ENCODE data around the gene B4GALT3.

DNA sequence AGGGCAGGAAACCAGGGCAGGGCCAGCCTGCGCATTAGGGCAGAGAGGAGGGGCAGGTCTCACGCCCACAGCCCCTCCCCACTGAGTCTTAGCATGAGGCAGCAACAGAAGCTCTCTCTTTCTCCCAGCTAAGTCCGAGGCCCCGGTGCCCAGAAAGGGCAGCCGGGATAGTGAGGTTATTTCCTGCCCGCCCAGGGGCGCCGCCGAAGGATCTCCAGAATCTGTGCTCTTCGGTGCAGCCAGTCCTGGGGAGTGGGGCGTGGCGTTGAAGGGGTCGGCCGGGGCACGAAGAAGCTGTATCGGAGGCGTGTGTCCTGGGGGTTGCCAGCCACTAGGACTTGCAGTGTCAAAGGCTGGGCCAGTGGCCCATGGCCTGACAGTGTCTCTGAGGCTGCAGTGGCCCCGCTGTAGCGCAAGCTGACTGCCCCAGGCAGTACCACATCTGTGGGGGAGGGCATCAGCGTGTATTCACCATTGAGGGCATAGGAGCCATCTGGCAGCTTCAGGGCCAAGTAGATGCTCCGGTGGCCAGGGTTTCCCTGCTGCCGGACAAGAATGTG is 13.7 kb upstream of the B4GALT3 start:
- TF ChIP-seq, protein P1, sequence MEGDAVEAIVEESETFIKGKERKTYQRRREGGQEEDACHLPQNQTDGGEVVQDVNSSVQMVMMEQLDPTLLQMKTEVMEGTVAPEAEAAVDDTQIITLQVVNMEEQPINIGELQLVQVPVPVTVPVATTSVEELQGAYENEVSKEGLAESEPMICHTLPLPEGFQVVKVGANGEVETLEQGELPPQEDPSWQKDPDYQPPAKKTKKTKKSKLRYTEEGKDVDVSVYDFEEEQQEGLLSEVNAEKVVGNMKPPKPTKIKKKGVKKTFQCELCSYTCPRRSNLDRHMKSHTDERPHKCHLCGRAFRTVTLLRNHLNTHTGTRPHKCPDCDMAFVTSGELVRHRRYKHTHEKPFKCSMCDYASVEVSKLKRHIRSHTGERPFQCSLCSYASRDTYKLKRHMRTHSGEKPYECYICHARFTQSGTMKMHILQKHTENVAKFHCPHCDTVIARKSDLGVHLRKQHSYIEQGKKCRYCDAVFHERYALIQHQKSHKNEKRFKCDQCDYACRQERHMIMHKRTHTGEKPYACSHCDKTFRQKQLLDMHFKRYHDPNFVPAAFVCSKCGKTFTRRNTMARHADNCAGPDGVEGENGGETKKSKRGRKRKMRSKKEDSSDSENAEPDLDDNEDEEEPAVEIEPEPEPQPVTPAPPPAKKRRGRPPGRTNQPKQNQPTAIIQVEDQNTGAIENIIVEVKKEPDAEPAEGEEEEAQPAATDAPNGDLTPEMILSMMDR (IDR thresholded peaks at IDR 0.05) = no peak
- no peak for TF ChIP-seq EZH2 (IDR thresholded peaks at IDR 0.05)
- TF ChIP-seq EZH2phosphoT487 (IDR thresholded peaks at IDR 0.05) = no peak

Data from neural progenitor cell (in vitro differentiated cells).